H1 (cell line): ENCODE results near the gene DNAAF6. TPM values are rescaled to one million over a fixed set of nuclear protein-coding genes. Genes with fewer than 3 reads are reported as not detected.

ENCODE experiments used
- HDAC6 ChIP-seq: IDR thresholded peaks from one replicate; pipeline ENCODE4 v1.7.1; 2012; ENCODE audit warnings: low read depth, mild to moderate bottlenecking, inconsistent platforms, low read length, moderate library complexity
- KDM4A ChIP-seq: IDR thresholded peaks from one replicate; pipeline ENCODE4 v1.7.1; 2012; ENCODE audit warnings: low read depth, mild to moderate bottlenecking, moderate library complexity, low read length, inconsistent platforms; ENCODE audit not compliant: severe bottlenecking
- KDM5A ChIP-seq: fragments of 200-600 bp; IDR thresholded peaks from 2 replicates; pipeline ENCODE4 v1.7.1; 2012; ENCODE audit warnings: mild to moderate bottlenecking, low read length, inconsistent platforms, mixed read lengths
- SIX5 ChIP-seq: IDR thresholded peaks from 2 replicates; pipeline ENCODE4 v1.6.1; 2011; ENCODE audit warnings: mild to moderate bottlenecking, low read depth, low read length
- TAF7 ChIP-seq: optimal IDR thresholded peaks from 2 replicates; pipeline ENCODE3; 2011; ENCODE audit warnings: low read depth, mild to moderate bottlenecking, inconsistent platforms, low read length, moderate library complexity, borderline replicate concordance
- polyA plus RNA-seq, 7 experiments: library from polyadenylated mRNA; depleted of rRNA in 3 of 7; stranded (reverse) in 5 of 7; unstranded in 2 of 7; fragments of >200 nt in 5 of 7; fragments of 200-250 nt in 2 of 7; gene quantifications; 1 replicate in 5 of 7; 2 replicates in 1 of 7; 4 replicates in 1 of 7; pipeline versions ENCODE4 v1.2.1 to v1.2.3, GENCODE V29; 2011 to 2013; ENCODE audit warnings: missing spikeins in 2 of 7, mixed read lengths in 2 of 7
- total RNA-seq: library from RNA; stranded (reverse); fragmentation: NEBNext Ultra II Directional; extraction: Animal tissue kit (Norgen Biotek cat#: 25700); gene quantifications from 2 replicates; pipeline ENCODE4 v1.2.1, GENCODE V29; 2021
- TF ChIP-seq, protein P1 (sequence below): IDR thresholded peaks from 2 replicates; pipeline ENCODE4 v1.6.1; 2012; ENCODE audit warnings: inconsistent platforms

Gene DNAAF6
- total and polyA plus RNA-seq, 2 of the 8 experiments (the other 6 are each of a cell fraction or from before 2014, with no cell fraction given), result not detected

- TF ChIP-seq HDAC6 (no peak), KDM4A (no peak), KDM5A (no peak), TAF7 (no peak), SIX5 (no peak)
- TF ChIP-seq, protein P1, sequence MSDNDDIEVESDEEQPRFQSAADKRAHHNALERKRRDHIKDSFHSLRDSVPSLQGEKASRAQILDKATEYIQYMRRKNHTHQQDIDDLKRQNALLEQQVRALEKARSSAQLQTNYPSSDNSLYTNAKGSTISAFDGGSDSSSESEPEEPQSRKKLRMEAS, result no peak
Observed at GRCh38 chrX:107207089-107207488, 678 bp downstream of the DNAAF6 start (continued).
